Lower leg skin (tissue), 3 donors: Measurements from ENCODE around the gene RPS15.

Experiments
- POLR2A ChIP-seq, 2 donors: fragments of 450-650 bp; IDR thresholded peaks; one replicate each; pipeline ENCODE4 v1.6.1; 2016 to 2017; ENCODE audit warnings: antibody characterized with exemption in 2 of 2, mild to moderate bottlenecking in 1 of 2, moderate library complexity in 1 of 2
- TF ChIP-seq, protein P1 (sequence below), 3 donors: fragments of 450-650 bp; IDR thresholded peaks; one replicate each; pipeline ENCODE4 v1.5.1; 2016; ENCODE audit warnings: antibody characterized with exemption in 3 of 3, mild to moderate bottlenecking in 3 of 3, moderate library complexity in 2 of 3

GRCh38 chr19:1470305-1471009, 32.3 kb downstream of the RPS15 start:
- TF ChIP-seq, protein P1, sequence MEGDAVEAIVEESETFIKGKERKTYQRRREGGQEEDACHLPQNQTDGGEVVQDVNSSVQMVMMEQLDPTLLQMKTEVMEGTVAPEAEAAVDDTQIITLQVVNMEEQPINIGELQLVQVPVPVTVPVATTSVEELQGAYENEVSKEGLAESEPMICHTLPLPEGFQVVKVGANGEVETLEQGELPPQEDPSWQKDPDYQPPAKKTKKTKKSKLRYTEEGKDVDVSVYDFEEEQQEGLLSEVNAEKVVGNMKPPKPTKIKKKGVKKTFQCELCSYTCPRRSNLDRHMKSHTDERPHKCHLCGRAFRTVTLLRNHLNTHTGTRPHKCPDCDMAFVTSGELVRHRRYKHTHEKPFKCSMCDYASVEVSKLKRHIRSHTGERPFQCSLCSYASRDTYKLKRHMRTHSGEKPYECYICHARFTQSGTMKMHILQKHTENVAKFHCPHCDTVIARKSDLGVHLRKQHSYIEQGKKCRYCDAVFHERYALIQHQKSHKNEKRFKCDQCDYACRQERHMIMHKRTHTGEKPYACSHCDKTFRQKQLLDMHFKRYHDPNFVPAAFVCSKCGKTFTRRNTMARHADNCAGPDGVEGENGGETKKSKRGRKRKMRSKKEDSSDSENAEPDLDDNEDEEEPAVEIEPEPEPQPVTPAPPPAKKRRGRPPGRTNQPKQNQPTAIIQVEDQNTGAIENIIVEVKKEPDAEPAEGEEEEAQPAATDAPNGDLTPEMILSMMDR (IDR thresholded peaks at IDR 0.05), result no peak
- no peak for TF ChIP-seq POLR2A (IDR thresholded peaks at IDR 0.05)
